ENCODE results near the gene EME1. TPM values are rescaled to one million over a fixed set of nuclear protein-coding genes. Genes with fewer than 3 reads are reported as not detected.

EME1 gene
- total RNA-seq, 4 donors from 2014 or later: 0.27 to 1.3 (median 0.38) TPM

DNA sequence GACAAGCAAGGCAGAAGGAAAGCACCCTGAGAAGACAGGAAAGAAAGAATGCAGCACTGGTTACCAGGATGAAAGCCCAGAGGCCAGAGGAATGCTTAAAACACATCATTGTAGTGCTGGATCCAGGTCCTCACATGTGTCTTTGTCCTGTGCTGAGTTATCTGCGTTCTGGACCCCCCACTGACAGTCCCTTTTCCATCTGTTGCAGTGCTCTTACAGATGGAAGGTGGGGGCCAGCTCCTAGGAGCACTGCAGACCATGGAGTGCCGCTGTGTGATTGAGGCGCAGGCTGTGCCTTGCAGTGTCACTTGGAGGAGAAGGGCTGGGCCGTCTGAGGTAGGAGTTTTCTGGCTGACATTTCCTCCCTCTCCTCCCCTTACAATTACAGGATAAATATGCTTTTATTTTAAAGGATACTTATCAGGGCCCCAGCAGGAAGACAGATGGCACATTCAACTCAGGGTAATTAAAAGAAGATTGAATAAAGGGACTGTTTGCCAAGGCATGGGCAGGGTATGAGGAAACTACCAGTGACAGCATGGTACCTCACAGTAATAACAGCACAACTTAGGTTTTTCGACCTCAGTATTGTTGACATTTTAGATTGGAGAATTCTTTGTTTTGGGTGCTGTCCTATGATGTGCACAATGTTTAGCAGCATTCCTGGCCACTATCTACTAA, 3.0 kb downstream of the EME1 start:
- TF ChIP-seq, protein P1, sequence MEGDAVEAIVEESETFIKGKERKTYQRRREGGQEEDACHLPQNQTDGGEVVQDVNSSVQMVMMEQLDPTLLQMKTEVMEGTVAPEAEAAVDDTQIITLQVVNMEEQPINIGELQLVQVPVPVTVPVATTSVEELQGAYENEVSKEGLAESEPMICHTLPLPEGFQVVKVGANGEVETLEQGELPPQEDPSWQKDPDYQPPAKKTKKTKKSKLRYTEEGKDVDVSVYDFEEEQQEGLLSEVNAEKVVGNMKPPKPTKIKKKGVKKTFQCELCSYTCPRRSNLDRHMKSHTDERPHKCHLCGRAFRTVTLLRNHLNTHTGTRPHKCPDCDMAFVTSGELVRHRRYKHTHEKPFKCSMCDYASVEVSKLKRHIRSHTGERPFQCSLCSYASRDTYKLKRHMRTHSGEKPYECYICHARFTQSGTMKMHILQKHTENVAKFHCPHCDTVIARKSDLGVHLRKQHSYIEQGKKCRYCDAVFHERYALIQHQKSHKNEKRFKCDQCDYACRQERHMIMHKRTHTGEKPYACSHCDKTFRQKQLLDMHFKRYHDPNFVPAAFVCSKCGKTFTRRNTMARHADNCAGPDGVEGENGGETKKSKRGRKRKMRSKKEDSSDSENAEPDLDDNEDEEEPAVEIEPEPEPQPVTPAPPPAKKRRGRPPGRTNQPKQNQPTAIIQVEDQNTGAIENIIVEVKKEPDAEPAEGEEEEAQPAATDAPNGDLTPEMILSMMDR (IDR thresholded peaks at IDR 0.05): no peak
- no peak for TF ChIP-seq POLR2A (IDR thresholded peaks at IDR 0.05)
- WGBS, 2 donors: 74 to 82% methylated on average over 5 of the region's 5 CpGs
- no peak overlapping the region for H3K4me3 ChIP-seq (ENCODE audit: low read depth, poor library complexity, severe bottlenecking)
- no peak for DNase-seq (ENCODE audit: low spot score in 2 of 2)
- intact Hi-C loops (cut with DNase I; ENCODE audit: low total_unique reads): no loop called here

DNA sequence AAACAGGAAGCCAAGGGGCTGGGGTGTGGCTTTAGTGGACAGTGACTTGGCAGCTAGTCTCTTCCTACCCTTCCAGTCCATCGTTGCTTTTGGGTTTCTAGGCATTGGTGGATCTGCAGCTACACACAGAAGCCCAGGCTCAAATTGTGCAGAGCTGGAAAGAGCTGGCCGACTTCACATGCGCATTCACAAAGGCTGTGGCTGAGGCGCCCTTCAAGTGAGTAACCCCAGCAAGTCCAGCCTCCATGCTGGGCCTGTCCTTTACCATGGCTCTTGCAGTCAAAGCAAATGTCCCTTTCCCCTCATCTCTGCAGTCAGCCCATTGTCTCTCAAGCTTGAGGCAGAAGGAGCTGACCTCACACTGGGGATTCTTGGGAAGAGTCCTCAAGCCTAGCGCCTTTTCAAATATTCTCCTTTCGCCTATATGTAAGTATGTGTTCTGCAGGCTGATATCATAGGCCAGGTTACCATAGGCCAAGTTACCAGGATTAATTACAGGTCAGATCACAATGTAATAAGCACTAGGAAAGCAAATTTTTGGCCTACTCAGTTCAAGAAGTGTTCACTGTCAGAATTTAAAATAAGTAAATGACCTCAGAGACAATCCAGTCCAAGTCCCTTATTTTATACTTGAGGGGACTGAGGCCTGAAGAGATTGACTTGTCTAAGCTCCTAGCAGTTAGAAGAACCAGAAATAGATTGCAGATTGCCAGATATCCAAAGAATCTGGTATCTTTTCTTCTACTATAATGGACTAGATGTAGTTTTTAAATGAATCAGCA, 6.5 kb downstream of the EME1 start:
- intact Hi-C loops (cut with DNase I; ENCODE audit: low total_unique reads): no loop called here
- TF ChIP-seq POLR2A (IDR thresholded peaks at IDR 0.05): no peak
- TF ChIP-seq, protein P1 (IDR thresholded peaks at IDR 0.05): no peak
- WGBS, 2 donors: 94 to 96% methylated on average over 6 of the region's 6 CpGs
- no peak overlapping the region for H3K4me3 ChIP-seq (ENCODE audit: low read depth, poor library complexity, severe bottlenecking)
- DNase-seq (ENCODE audit: low spot score in 2 of 2): no peak

DNA sequence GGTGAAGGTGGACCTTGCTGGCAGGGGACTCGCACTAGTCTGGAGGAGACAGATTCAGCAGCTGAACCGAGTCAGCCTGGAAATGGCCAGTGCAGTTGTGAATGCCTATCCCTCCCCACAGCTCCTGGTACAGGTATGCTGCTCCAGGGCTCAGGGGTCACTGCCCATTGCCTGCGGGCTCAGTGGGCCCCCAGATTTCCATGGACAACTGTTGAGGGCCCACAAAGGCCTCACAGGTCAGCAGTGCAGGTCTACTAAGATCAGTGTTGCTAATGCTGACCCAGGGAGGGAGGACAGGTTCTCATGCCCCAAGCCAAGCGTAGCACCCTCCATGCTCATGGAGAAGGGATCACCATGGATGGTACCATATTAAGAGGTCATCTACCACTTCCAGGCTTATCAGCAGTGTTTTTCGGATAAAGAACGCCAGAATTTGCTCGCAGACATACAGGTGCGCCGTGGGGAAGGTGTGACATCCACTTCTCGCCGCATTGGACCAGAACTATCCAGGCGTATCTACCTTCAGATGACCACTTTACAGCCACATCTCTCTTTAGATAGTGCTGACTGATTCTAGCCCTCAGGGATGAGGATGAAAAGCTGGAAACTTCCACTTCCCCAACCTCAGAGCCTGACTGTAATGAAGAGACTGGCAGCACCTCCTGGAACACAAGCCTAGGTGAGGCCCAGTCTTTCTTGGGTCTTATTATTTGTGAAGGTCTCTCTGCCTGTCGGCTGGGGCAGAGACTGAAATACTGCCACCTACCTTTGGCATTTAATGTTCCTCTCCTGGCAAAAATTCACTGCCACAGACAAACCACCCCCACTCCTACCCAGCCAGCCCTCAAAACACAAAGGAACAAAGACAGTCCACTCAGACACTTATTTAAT, 7.6 kb downstream of the EME1 start:
- intact Hi-C loops (cut with DNase I; ENCODE audit: low total_unique reads): no loop called here
- TF ChIP-seq POLR2A (IDR thresholded peaks at IDR 0.05): no peak
- TF ChIP-seq, protein P1 (IDR thresholded peaks at IDR 0.05): no peak
- 87% methylated on average over 13 of the region's 13 CpGs for WGBS, 2 donors

DNA sequence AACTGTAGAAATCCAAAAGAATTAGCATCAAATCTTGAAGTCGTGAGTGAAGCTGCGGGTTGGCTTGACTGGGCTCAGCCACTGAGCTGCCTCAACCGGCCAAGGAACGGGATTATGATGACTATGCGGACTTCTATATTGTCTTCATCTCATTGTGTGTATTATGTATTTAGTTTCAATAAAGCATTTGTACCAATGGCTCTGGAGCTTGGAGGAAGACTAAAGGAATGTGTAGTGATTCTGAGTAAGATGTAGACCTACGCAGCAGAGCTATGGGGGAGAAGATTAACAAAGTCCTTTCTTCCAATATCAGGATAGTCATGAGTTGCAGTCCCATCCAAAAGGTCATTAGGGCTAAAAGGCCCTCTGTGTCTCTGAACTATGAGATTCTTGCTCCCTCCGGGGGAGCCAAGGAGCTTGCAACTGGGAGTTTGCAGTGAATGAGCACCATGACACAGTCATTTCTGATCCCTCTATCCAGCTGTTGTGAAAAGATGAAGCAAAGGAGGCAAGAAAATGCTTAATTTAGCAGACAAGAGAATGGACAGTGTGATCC, 8.3 kb downstream of the EME1 start:
- TF ChIP-seq POLR2A (IDR thresholded peaks at IDR 0.05): no peak
- TF ChIP-seq, protein P1 (IDR thresholded peaks at IDR 0.05): no peak
- 85 to 89% methylated on average over 7 of the region's 7 CpGs for WGBS, 2 donors
- no peak overlapping the region for H3K4me3 ChIP-seq (ENCODE audit: low read depth, poor library complexity, severe bottlenecking)
- DNase-seq (ENCODE audit: low spot score in 2 of 2): no peak
- intact Hi-C loops (cut with DNase I; ENCODE audit: low total_unique reads): no loop called here

More for the DNA sequence above, 7.6 kb downstream of the EME1 start:
- DNase-seq (ENCODE audit: low spot score in 2 of 2): no peak
- H3K4me3 ChIP-seq (ENCODE audit: low read depth, poor library complexity, severe bottlenecking): no peak overlapping the region

DNA sequence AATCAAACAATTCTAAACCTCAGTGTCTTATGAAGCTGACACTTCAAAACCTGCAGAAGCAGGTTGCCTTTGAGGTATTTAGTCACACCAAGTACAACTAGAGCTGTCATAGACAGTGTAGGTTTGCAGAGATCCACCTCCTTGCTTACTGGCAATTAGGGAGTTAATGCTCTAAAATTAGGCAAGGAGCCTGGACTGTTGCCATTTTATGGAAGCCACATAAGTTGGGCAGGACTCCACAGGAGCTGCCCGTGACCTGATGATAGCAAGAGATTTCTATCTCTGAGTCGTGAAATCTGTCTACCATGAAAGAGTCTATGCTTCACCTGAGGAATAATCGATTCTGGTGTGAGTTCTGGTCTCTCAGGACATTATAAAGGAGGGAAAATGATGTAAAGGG, 8.9 kb downstream of the EME1 start:
- intact Hi-C loops (cut with DNase I; ENCODE audit: low total_unique reads): no loop called here
- no peak for DNase-seq (ENCODE audit: low spot score in 2 of 2)
- H3K4me3 ChIP-seq (ENCODE audit: low read depth, poor library complexity, severe bottlenecking): no peak overlapping the region
- WGBS, 2 donors: 25 to 34% methylated on average over 3 of the region's 3 CpGs
- TF ChIP-seq, protein P1 (IDR thresholded peaks at IDR 0.05): no peak
- no peak for TF ChIP-seq POLR2A (IDR thresholded peaks at IDR 0.05)

All from lower leg skin (tissue), 4 donors.